IPS-20b (cell line): ENCODE results near the gene GALE.
A peak's percentile ranks its signal among the peaks of the same experiment; 100 is the strongest.

Experiments
- H3K27ac ChIP-seq: one replicate; pipeline ENCODE4 v1.5.1; 2013; ENCODE audit warnings: low read length
- H3K27me3 ChIP-seq: 2 replicates; pipeline ENCODE4 v1.6.1; 2013; ENCODE audit warnings: mild to moderate bottlenecking, low read length, inconsistent platforms; ENCODE audit not compliant: insufficient read depth
- H3K36me3 ChIP-seq: 2 replicates; pipeline ENCODE4 v1.6.1; 2013; ENCODE audit warnings: low read depth, mild to moderate bottlenecking, inconsistent platforms, low read length, moderate library complexity; ENCODE audit not compliant: insufficient read depth
- H3K4me1 ChIP-seq: 2 replicates; pipeline ENCODE4 v1.6.1; 2013; ENCODE audit warnings: mild to moderate bottlenecking, control low read depth, inconsistent platforms, low read length, moderate library complexity; ENCODE audit not compliant: insufficient read depth
- H3K4me3 ChIP-seq: 2 replicates; pipeline ENCODE4 v1.5.1; 2013; ENCODE audit warnings: mild to moderate bottlenecking, low read length, inconsistent platforms
- H3K9ac ChIP-seq: 2 replicates; pipeline ENCODE4 v1.6.1; 2013; ENCODE audit warnings: low read depth, mild to moderate bottlenecking, inconsistent platforms, low read length, moderate library complexity
- H3K9me3 ChIP-seq: 2 replicates; pipeline ENCODE4 v1.6.1; 2013; ENCODE audit warnings: mild to moderate bottlenecking, low read depth, low read length, inconsistent platforms; ENCODE audit not compliant: insufficient read depth

The GALE gene

GRCh38 chr1:23825762-23826522 is 25.4 kb upstream of the GALE start:
- H3K36me3 ChIP-seq, result no peaks in the 10 kb centered on the region
- H3K27ac ChIP-seq, result no peak overlapping the region
- H3K4me1 ChIP-seq, result no peaks in the 10 kb centered on the region
- peak overlapping the region; percentile 92; the same call in 1 of the 2 replicates for H3K9ac ChIP-seq
- H3K4me3 ChIP-seq, result peak overlapping the region; percentile 95
- no peaks in the 10 kb centered on the region for H3K27me3 ChIP-seq
- no peaks in the 10 kb centered on the region for H3K9me3 ChIP-seq

- Histone ChIP-seq H3K9ac (peak within 1 kb of the TSS; percentile 92), H3K27me3 (no peaks in the 10 kb centered on the region), H3K9me3 (no peaks in the 10 kb centered on the region), H3K4me1 (no peaks in the 10 kb centered on the region), H3K4me3 (peak within 1 kb of the TSS; percentile 95), H3K27ac (peak within 1 kb of the TSS; percentile 30), H3K36me3 (no peaks in the 10 kb centered on the region)
These were observed 24.7 kb upstream of the GALE start, which contains the start of gene HMGCL for GRCh38 chr1:23825076-23825761. TSS of gene HMGCL (minus strand) at chr1:23825429. CDS start at chr1:23825415, 14 bp downstream.

DNA sequence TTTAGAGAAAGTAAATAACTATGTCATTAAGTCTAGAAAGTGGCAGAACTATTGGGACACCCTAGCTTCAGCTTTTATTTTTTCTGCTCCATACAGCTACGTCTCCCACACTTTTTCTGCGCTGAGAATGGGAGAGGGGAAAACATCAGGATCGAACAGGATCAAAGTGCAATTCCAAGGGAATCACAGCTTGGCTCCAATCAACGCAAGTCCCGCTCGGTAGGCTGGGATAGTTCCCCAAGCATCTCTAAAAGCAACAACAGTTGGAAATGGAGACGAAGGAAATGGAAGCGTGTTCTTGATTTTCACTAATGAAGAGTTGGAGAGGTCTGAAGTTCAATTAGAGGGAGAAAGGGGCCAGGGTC is 24.1 kb upstream of the GALE start:
- H3K9me3 ChIP-seq, result no peaks in the 10 kb centered on the region
- peak overlapping the region; percentile 92 for H3K9ac ChIP-seq
- peak overlapping the region; percentile 95 for H3K4me3 ChIP-seq
- H3K27me3 ChIP-seq, result no peaks in the 10 kb centered on the region
- H3K4me1 ChIP-seq, result no peaks in the 10 kb centered on the region
- no peaks in the 10 kb centered on the region for H3K36me3 ChIP-seq
- H3K27ac ChIP-seq, result peak overlapping the region; percentile 30

DNA sequence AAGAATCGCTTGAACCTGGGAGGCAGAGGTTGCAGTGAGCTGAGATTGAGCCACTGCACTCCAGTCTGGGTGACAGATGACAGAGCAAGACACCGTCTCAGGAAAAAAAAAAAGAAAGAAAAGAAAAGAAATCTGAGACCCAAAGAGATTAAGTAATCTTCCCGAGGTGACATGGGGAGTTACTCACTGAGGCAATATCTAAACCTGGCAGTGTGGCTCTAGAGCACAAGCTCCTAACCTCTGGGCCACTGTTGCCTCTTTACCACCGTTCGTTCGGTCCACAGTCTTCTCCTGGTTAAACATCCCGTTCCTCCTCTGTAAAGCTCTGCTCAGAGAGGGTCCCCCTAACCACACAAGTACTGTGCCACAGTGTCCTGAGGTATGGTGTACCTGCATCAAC is 23.2 kb upstream of the GALE start:
- peak overlapping the region; percentile 95; the same call in 1 of the 2 replicates for H3K4me3 ChIP-seq
- no peaks in the 10 kb centered on the region for H3K27me3 ChIP-seq
- H3K36me3 ChIP-seq, result no peaks in the 10 kb centered on the region
- no peaks in the 10 kb centered on the region for H3K4me1 ChIP-seq
- no peaks in the 10 kb centered on the region for H3K9me3 ChIP-seq
- H3K9ac ChIP-seq, result no peak overlapping the region
- no peak overlapping the region for H3K27ac ChIP-seq

GRCh38 chr1:23817633-23818032 is 17.1 kb upstream of the GALE start:
- H3K4me3 ChIP-seq, result no peak overlapping the region
- peaks cover 16% of the 10 kb centered on the region; the same call in 1 of the 2 replicates for H3K36me3 ChIP-seq
- H3K9me3 ChIP-seq, result no peaks in the 10 kb centered on the region
- no peaks in the 10 kb centered on the region for H3K27me3 ChIP-seq
- H3K27ac ChIP-seq, result no peak overlapping the region
- H3K4me1 ChIP-seq, result no peaks in the 10 kb centered on the region
- H3K9ac ChIP-seq, result no peak overlapping the region

- H3K27me3 ChIP-seq, result no peaks in the 10 kb centered on the region
- peaks cover 16% of the 10 kb centered on the region; the same call in 1 of the 2 replicates for H3K36me3 ChIP-seq
- no peak overlapping the region for H3K4me3 ChIP-seq
- no peak overlapping the region for H3K9ac ChIP-seq
- H3K4me1 ChIP-seq, result no peaks in the 10 kb centered on the region
- no peak overlapping the region for H3K27ac ChIP-seq
- no peaks in the 10 kb centered on the region for H3K9me3 ChIP-seq
These were observed 16.4 kb upstream of the GALE start for GRCh38 chr1:23816906-23817305.

DNA sequence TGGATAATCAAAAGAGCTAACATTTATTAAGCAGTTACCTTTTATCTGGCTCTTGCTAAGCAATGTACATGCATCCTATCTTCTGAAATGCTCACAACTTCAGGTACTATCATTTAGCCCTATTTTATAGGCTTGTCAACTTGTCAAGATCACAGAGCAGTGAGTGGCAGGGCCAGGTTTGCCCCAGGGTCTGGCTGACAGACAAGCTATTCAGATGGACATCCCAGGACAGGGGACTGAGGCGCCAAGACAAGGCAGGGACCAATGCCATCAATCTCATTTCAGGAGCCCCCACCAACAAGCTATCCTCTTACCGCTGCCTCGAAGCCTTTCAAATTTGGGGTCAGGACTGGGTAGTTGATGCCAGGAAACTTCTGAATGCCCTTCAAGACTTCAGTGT is 15.8 kb upstream of the GALE start:
- no peak overlapping the region for H3K27ac ChIP-seq
- H3K4me3 ChIP-seq, result no peak overlapping the region
- no peaks in the 10 kb centered on the region for H3K4me1 ChIP-seq
- H3K9ac ChIP-seq, result no peak overlapping the region
- H3K9me3 ChIP-seq, result no peaks in the 10 kb centered on the region
- peaks cover 16% of the 10 kb centered on the region; the same call in 1 of the 2 replicates for H3K36me3 ChIP-seq
- no peaks in the 10 kb centered on the region for H3K27me3 ChIP-seq

DNA sequence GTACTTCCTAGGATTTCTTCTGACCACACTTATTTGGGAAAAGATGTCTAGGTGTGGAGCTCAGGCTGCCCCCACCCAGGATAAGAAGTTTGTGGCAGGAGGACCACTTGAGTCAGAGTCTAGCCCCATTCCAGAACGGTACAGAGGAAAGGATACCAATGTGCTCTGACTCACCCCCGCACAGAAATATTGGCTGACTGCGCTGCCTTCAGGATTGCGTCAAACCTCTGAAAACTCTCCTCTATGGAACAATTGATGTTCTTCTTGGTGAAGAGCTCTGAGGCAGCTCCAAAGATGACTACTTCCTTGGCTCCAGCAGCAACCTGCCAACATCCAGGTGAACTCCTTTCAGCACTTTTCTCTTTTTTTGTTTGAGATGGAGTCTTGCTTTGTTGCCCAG is 13.5 kb upstream of the GALE start:
- H3K27ac ChIP-seq, result no peak overlapping the region
- H3K9me3 ChIP-seq, result no peaks in the 10 kb centered on the region
- H3K4me1 ChIP-seq, result peaks cover 4% of the 10 kb centered on the region; the same call in 1 of the 2 replicates
- no peak overlapping the region for H3K4me3 ChIP-seq
- no peaks in the 10 kb centered on the region for H3K27me3 ChIP-seq
- H3K9ac ChIP-seq, result no peak overlapping the region
- peaks cover 16% of the 10 kb centered on the region; the same call in 1 of the 2 replicates for H3K36me3 ChIP-seq

DNA sequence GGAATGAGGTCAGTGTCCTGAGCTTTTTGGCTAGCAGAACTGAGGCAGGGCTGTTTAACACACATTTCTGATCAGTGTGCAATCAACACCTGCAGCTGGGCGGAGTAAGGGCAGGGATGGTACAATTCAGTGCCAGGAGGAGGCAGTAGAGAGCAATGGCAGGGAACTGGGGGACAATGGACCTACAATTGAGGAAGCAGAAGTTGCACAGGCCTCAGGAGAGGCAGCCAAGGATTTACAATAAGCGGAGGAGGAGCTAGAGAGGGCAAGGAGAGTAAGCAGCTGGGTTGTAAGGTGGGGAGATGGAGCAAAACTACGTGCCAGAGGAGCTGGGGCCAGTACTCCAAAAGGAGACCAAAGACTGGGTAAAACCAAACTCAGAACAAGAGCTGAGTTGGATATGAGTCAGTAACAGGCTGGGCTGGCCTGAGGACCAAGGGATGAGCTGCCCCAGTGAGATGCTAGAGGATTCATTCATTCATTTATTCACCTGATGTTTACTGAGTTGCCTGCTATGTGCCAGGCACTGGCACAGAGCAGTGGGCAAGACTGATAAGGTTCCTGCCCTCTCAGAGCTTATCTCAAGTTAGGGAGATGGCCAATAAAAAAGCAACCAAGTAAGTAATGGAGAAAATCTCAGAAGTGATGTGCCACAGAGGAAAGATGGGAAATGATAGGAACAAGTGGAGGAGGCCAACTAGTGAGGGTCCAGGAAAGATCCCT is 10.4 kb upstream of the GALE start:
- H3K9ac ChIP-seq, result no peak overlapping the region
- H3K4me3 ChIP-seq, result no peak overlapping the region
- H3K4me1 ChIP-seq, result peaks cover 4% of the 10 kb centered on the region; the same call in 1 of the 2 replicates
- no peaks in the 10 kb centered on the region for H3K36me3 ChIP-seq
- no peaks in the 10 kb centered on the region for H3K27me3 ChIP-seq
- H3K9me3 ChIP-seq, result no peaks in the 10 kb centered on the region
- peak overlapping the region; percentile 3 for H3K27ac ChIP-seq

DNA sequence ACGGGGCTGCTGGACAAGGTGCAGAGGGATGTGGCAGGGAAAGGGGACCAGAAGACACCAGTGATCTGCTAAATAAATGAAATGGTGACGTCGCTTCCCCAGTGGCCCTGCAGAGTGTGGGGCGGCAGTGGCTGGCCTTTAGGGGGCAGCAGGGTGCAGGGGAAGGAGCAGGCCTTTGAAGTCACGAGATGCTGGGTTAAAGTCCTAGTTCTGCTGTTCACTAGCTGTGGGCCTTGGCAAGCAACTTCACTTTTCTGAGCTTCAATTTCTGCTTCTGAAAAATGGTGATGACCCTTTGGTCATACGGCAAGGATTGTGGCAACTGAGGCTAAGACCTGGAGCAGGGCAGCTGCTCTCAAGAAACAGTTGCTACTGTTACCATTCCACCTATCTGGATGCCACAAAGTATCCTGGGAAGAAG is 9.2 kb upstream of the GALE start:
- no peaks in the 10 kb centered on the region for H3K36me3 ChIP-seq
- no peaks in the 10 kb centered on the region for H3K9me3 ChIP-seq
- no peaks in the 10 kb centered on the region for H3K27me3 ChIP-seq
- peaks cover 4% of the 10 kb centered on the region; the same call in 1 of the 2 replicates for H3K4me1 ChIP-seq
- no peak overlapping the region for H3K9ac ChIP-seq
- no peak overlapping the region for H3K27ac ChIP-seq
- no peak overlapping the region for H3K4me3 ChIP-seq

DNA sequence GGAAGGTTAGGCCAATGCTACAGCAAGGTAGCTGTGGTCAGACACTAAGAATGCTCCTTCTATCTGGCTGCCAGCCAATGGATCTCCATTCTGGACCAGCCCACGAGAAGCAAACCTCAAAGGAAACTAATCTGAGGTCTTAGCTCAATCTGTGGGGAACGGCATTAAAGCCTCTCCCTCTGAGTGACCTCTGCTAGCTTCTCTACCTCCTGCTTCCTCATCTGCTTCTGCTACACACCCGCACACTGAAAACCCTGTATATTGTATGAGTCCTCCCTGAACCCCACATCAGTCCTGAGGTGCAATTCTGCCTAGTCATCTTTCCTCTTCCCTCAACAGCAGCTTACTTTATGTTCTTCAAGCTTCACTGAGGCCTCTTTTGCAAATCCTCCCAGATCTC is 6.9 kb upstream of the GALE start:
- H3K4me3 ChIP-seq, result no peak overlapping the region
- no peaks in the 10 kb centered on the region for H3K9me3 ChIP-seq
- no peak overlapping the region for H3K27ac ChIP-seq
- H3K4me1 ChIP-seq, result peaks cover 4% of the 10 kb centered on the region; the same call in 1 of the 2 replicates
- no peaks in the 10 kb centered on the region for H3K36me3 ChIP-seq
- H3K27me3 ChIP-seq, result peaks cover 1% of the 10 kb centered on the region; the same call in 1 of the 2 replicates
- H3K9ac ChIP-seq, result no peak overlapping the region
